Dendritic cell treated with granulocyte-macrophage colony-stimulating factor and Interleukin-4, amounts not matched to agents 40 ng/mL and 50 ng/mL, for 4 days (primary cell): ENCODE results near the gene SLFN13.
"Not testable (repeated sequence)": the region's sequence is repeated elsewhere in the genome, so short reads cannot be mapped to it uniquely, and the experiment has no call there.

Experiments used
- H3K27ac Mint-ChIP-seq: one replicate; pipeline ENCODE4 v1.8.0; 2022; ENCODE audit warnings: mild to moderate bottlenecking, mixed read lengths
- H3K27me3 Mint-ChIP-seq: one replicate; pipeline ENCODE4 v1.8.0; 2022; ENCODE audit warnings: mild to moderate bottlenecking, mixed read lengths
- H3K36me3 Mint-ChIP-seq: one replicate; pipeline ENCODE4 v1.8.0; 2022; ENCODE audit warnings: low read depth, mixed read lengths
- H3K4me1 Mint-ChIP-seq: one replicate; pipeline ENCODE4 v1.8.0; 2022; ENCODE audit warnings: low read depth, mixed read lengths
- H3K4me3 Mint-ChIP-seq: one replicate; pipeline ENCODE4 v1.8.0; 2022; ENCODE audit warnings: mild to moderate bottlenecking, moderate library complexity, mixed read lengths
- H3K9me3 Mint-ChIP-seq: one replicate; pipeline ENCODE4 v1.8.0; 2022; ENCODE audit warnings: mixed read lengths
- intact Hi-C: fragments of 100-400 bp; cut with micrococcal nuclease; formaldehyde crosslinking; loops from one replicate; pipeline ENCODE4 v1.15.0; 2022

SLFN13 gene

GRCh38 chr17:35460354-35460851, 11.8 kb upstream of the SLFN13 start:
- peak overlapping the region; percentile 24 for H3K4me3 Mint-ChIP-seq
- H3K27ac Mint-ChIP-seq: no peak overlapping the region
- H3K4me1 Mint-ChIP-seq: peaks cover 13% of the 10 kb centered on the region
- H3K36me3 Mint-ChIP-seq: no peaks in the 10 kb centered on the region
- intact Hi-C loops: no loop called here
- H3K9me3 Mint-ChIP-seq: no peaks in the 10 kb centered on the region
- H3K27me3 Mint-ChIP-seq: peaks cover 66% of the 10 kb centered on the region

- H3K4me1 Mint-ChIP-seq: peaks cover 11% of the 10 kb centered on the region
- H3K4me3 Mint-ChIP-seq, H3K36me3 Mint-ChIP-seq, H3K27ac Mint-ChIP-seq, intact Hi-C loops, H3K9me3 Mint-ChIP-seq: not testable (repeated sequence)
- peaks cover 52% of the 10 kb centered on the region for H3K27me3 Mint-ChIP-seq
These were observed 5.5 kb upstream of the SLFN13 start for GRCh38 chr17:35454035-35454434.

GRCh38 chr17:35453171-35453570, 4.6 kb upstream of the SLFN13 start:
- Mint-ChIP-seq H3K4me3 (no peak overlapping the region), H3K27me3 (peaks cover 50% of the 10 kb centered on the region), H3K27ac (no peak overlapping the region), H3K36me3 (no peaks in the 10 kb centered on the region), H3K4me1 (peaks cover 18% of the 10 kb centered on the region), H3K9me3 (no peaks in the 10 kb centered on the region)
- intact Hi-C loops: no loop called here

GRCh38 chr17:35449371-35449931, 885 bp upstream of the SLFN13 start:
- no peaks in the 10 kb centered on the region for H3K36me3 Mint-ChIP-seq
- peaks cover 34% of the 10 kb centered on the region for H3K27me3 Mint-ChIP-seq
- peak overlapping the region; percentile 71 for H3K4me3 Mint-ChIP-seq
- intact Hi-C loops: loop anchor here (2.0 to 5.0 kb wide), 3 partner anchors 17 to 83 kb away; partner anchors contain the start of gene SLFN12
- no peaks in the 10 kb centered on the region for H3K9me3 Mint-ChIP-seq
- peaks cover 25% of the 10 kb centered on the region for H3K4me1 Mint-ChIP-seq
- peak overlapping the region; percentile 76 for H3K27ac Mint-ChIP-seq

GRCh38 chr17:35448899-35449227, 297 bp upstream of the SLFN13 start:
- Mint-ChIP-seq H3K9me3 (no peaks in the 10 kb centered on the region), H3K4me3 (peak overlapping the region; percentile 71), H3K36me3 (no peaks in the 10 kb centered on the region), H3K27me3 (peaks cover 33% of the 10 kb centered on the region), H3K27ac (peak overlapping the region; percentile 76), H3K4me1 (peaks cover 30% of the 10 kb centered on the region)
- intact Hi-C loops: loop anchor here (2.0 to 5.0 kb wide), 3 partner anchors 16 to 84 kb away; partner anchors contain the start of gene SLFN12

- H3K4me3 Mint-ChIP-seq: no peak overlapping the region
- H3K27me3 Mint-ChIP-seq: peaks cover 27% of the 10 kb centered on the region
- H3K9me3 Mint-ChIP-seq: no peaks in the 10 kb centered on the region
- intact Hi-C loops: loop anchor here (5.0 kb wide), 1 partner anchor 40 kb away; no protein-coding TSS in a partner anchor
- no peaks in the 10 kb centered on the region for H3K36me3 Mint-ChIP-seq
- H3K27ac Mint-ChIP-seq: no peak overlapping the region
- H3K4me1 Mint-ChIP-seq: peaks cover 30% of the 10 kb centered on the region
These were observed 1.1 kb downstream of the SLFN13 start for GRCh38 chr17:35447499-35447898.

- Mint-ChIP-seq H3K27me3 (no peaks in the 10 kb centered on the region), H3K4me1 (peaks cover 10% of the 10 kb centered on the region), H3K27ac (no peak overlapping the region), H3K36me3 (no peaks in the 10 kb centered on the region), H3K4me3 (no peak overlapping the region), H3K9me3 (no peaks in the 10 kb centered on the region)
- intact Hi-C loops: no loop called here
These were observed 10.1 kb downstream of the SLFN13 start for GRCh38 chr17:35438433-35438832.

GRCh38 chr17:35433075-35433894, 15.3 kb downstream of the SLFN13 start:
- H3K4me3 Mint-ChIP-seq: peak overlapping the region; percentile 86
- H3K27ac Mint-ChIP-seq: peak overlapping the region; percentile 89
- intact Hi-C loops: loop anchor here (2.0 kb wide), 2 partner anchors 16 to 60 kb away; partner anchors contain the start of genes SLFN11 and SLFN13
- H3K27me3 Mint-ChIP-seq: no peaks in the 10 kb centered on the region
- H3K9me3 Mint-ChIP-seq: no peaks in the 10 kb centered on the region
- peaks cover 37% of the 10 kb centered on the region for H3K36me3 Mint-ChIP-seq
- H3K4me1 Mint-ChIP-seq: peaks cover 58% of the 10 kb centered on the region

- Mint-ChIP-seq H3K4me1 (peaks cover 58% of the 10 kb centered on the region), H3K27me3 (no peaks in the 10 kb centered on the region), H3K36me3 (peaks cover 37% of the 10 kb centered on the region), H3K4me3 (peak within 1 kb of the TSS; percentile 86), H3K9me3 (no peaks in the 10 kb centered on the region), H3K27ac (peak within 1 kb of the TSS; percentile 89)
- intact Hi-C loops: loop anchor here (2.0 kb wide), 2 partner anchors 16 to 60 kb away; partner anchors contain the start of genes SLFN11 and SLFN13
These were observed 16.1 kb downstream of the SLFN13 start, which contains the start of gene SLFN12 for GRCh38 chr17:35432176-35433074. SLFN12 (minus strand) TSS chr17:35432500; CDS start chr17:35423028, 9,472 bp downstream.

GRCh38 chr17:35429702-35430101, 18.9 kb downstream of the SLFN13 start:
- H3K27ac Mint-ChIP-seq: no peak overlapping the region
- H3K4me3 Mint-ChIP-seq: no peak overlapping the region
- H3K9me3 Mint-ChIP-seq: no peaks in the 10 kb centered on the region
- H3K27me3 Mint-ChIP-seq: no peaks in the 10 kb centered on the region
- H3K4me1 Mint-ChIP-seq: peaks cover 58% of the 10 kb centered on the region
- peaks cover 49% of the 10 kb centered on the region for H3K36me3 Mint-ChIP-seq
- intact Hi-C loops: no loop called here

GRCh38 chr17:35428229-35428628, 20.3 kb downstream of the SLFN13 start:
- Mint-ChIP-seq H3K36me3 (peaks cover 49% of the 10 kb centered on the region), H3K4me3 (no peak overlapping the region), H3K27me3 (no peaks in the 10 kb centered on the region), H3K27ac (no peak overlapping the region), H3K9me3 (no peaks in the 10 kb centered on the region), H3K4me1 (peaks cover 46% of the 10 kb centered on the region)
- intact Hi-C loops: no loop called here

GRCh38 chr17:35423761-35424160, 24.8 kb downstream of the SLFN13 start:
- Mint-ChIP-seq H3K4me1 (peaks cover 5% of the 10 kb centered on the region), H3K36me3 (peaks cover 54% of the 10 kb centered on the region), H3K4me3 (no peak overlapping the region), H3K9me3 (no peaks in the 10 kb centered on the region), H3K27me3 (no peaks in the 10 kb centered on the region), H3K27ac (no peak overlapping the region)
- intact Hi-C loops: no loop called here

- H3K9me3 Mint-ChIP-seq, H3K4me3 Mint-ChIP-seq, H3K27ac Mint-ChIP-seq, intact Hi-C loops, H3K27me3 Mint-ChIP-seq, H3K4me1 Mint-ChIP-seq: not testable (repeated sequence)
- peaks cover 50% of the 10 kb centered on the region for H3K36me3 Mint-ChIP-seq
These were observed 27.5 kb downstream of the SLFN13 start for GRCh38 chr17:35421069-35421468.
